ENCODE results near the gene SLC29A3.
"Not testable (repeated sequence)": the region's sequence is repeated elsewhere in the genome, so short reads cannot be mapped to it uniquely, and the experiment has no call there.

The SLC29A3 gene

DNA sequence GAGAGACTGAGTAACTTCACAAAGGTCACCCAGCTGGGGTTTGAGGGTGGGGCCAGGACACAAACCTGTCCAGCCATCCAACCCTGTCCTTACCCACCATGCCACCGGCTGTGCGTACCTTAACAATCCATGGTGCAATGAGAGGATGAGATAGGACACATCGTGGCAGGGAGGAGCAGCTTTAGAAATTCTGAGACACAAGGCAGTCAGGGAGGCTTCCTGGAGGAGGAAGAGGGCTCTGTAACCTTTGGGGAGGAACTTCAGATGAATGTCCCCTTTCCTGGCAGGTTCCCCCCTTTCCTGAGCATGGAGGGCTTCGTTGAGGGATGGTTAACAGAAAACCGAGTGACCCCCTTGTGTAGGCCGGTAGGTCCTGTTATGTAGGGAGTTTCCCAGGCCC lies 35.6 kb upstream of the SLC29A3 start:
- in situ Hi-C loops (cut with MboI; ENCODE audit: low sequenced_read_pairs) = loop anchor here (10.0 kb wide), 1 partner anchor 349 kb away; no protein-coding TSS in a partner anchor

DNA sequence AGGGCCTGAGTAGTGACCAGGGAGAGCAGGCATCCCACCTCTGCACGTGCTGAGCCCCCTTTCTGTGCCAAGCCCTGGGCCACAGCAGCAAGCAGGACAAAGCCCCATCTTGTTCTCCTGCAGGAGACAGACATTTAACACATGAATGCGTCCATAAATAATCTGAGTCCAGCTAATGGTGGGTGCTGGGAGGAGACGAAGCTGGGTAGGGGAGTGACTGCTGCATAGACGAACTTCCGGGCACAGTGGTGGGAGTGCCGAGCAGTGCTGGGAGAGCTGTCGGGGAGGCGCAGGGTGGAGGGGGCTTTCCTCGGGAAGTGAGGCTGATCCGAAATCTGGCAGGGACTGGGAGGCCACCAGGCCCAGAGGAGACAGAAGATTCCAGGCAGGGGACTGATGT lies 35.2 kb upstream of the SLC29A3 start:
- in situ Hi-C loops (cut with MboI; ENCODE audit: low sequenced_read_pairs) = loop anchor here (10.0 kb wide), 1 partner anchor 349 kb away; no protein-coding TSS in a partner anchor

GRCh38 chr10:71284544-71285179 lies 34.4 kb upstream of the SLC29A3 start:
- in situ Hi-C loops (cut with MboI; ENCODE audit: low sequenced_read_pairs) = loop anchor here (10.0 kb wide), 1 partner anchor 350 kb away; no protein-coding TSS in a partner anchor

DNA sequence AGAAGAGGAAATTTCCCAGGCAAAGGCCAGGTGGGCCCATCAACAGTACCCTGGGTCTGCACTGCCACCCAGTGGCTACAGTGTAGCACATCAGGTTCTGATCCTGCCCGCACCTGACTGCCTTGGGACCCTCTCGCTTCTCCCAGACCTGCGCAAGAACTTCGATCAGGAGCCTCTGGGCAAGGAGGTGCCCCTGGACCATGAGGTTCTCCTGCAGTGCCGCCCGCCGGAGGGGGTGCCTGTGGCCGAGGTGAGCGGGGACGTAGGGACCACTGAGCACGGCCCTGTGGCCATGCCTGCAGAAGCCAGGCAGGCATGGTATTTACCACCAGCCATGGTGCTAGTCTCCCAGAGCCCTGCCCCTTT lies 33.9 kb upstream of the SLC29A3 start:
- in situ Hi-C loops (cut with MboI; ENCODE audit: low sequenced_read_pairs) = loop anchor here (10.0 kb wide), 1 partner anchor 350 kb away; no protein-coding TSS in a partner anchor

DNA sequence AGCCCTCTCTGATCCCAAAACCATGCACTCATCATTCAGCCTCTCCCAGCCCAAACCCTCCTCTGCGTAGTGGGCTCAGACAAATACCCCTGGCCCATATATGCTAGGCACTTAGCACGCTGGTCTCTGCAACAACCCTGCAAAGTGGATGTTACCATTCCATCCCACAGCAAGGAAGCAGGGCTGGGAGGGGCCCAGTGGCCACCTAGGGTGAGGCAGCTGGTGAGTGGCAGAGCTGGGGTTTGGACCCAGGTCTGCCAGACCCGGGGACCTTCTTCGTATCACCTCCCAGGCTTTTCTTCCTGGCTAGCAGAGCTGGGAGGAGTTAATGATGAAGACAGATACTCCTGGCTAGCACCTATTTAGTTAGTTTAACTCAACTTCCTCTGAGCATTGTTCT lies 33.1 kb upstream of the SLC29A3 start:
- in situ Hi-C loops (cut with MboI; ENCODE audit: low sequenced_read_pairs) = loop anchor here (10.0 kb wide), 1 partner anchor 351 kb away; no protein-coding TSS in a partner anchor

DNA sequence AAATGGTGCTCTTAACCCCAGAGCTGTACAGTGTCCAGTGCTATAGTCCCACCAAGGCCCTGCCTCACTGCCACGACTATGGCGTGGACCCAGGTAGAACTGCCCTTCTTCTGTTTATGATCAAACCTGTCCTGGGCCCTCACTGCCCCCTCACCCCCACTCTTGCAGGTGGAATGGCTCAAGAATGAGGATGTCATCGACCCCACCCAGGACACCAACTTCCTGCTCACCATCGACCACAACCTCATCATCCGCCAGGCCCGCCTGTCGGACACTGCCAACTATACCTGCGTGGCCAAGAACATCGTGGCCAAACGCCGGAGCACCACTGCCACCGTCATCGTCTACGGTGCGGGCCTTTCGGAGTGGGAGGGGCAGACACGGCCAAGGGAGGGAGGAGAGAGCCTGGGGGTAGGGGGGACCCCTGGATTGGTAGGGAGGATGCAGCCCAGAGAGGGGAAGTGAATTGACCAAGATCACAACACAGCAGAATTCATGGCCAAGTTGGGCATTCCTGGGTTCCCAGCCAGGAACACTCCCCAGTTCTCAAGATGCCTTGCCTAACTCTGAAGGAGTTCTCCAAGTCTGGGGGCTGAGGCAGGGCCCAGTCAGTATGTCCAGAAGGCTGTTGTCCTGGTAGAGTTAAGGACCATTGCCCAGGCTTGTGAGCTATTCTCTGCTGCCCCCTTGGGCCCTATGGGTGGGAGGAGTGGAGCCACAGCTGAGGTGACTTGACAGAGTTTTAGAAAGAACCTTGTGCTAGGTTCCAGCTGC lies 32.4 kb upstream of the SLC29A3 start:
- in situ Hi-C loops (cut with MboI; ENCODE audit: low sequenced_read_pairs) = loop anchor here (10.0 kb wide), 1 partner anchor 352 kb away; no protein-coding TSS in a partner anchor

DNA sequence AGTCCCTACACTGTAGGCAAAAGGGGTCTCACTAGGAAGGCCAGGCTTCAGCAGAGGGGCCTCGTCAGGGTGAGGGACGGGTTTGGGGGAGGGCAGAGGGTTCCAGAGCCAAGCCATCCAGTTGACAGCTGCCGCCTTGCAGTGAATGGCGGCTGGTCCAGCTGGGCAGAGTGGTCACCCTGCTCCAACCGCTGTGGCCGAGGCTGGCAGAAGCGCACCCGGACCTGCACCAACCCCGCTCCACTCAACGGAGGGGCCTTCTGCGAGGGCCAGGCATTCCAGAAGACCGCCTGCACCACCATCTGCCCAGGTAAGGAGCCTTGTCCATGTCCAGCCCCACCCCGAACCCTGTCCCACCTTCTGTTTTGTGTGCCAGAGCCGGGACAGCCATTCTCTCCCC lies 31.6 kb upstream of the SLC29A3 start:
- in situ Hi-C loops (cut with MboI; ENCODE audit: low sequenced_read_pairs) = loop anchor here (10.0 kb wide), 1 partner anchor 353 kb away; no protein-coding TSS in a partner anchor

DNA sequence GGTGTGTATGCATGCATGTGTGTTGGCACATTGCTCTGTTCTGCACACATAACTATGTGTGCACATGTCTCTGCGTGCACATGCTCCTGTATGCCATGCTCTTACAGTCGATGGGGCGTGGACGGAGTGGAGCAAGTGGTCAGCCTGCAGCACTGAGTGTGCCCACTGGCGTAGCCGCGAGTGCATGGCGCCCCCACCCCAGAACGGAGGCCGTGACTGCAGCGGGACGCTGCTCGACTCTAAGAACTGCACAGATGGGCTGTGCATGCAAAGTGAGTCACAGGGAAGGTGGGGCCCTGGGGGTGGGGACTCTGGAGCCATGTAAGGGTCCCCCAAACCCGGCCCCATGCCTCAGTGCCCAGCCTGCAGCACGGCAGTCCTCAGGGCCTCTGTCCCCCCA lies 30.6 kb upstream of the SLC29A3 start:
- in situ Hi-C loops (cut with MboI; ENCODE audit: low sequenced_read_pairs) = loop anchor here (10.0 kb wide), 1 partner anchor 354 kb away; no protein-coding TSS in a partner anchor

DNA sequence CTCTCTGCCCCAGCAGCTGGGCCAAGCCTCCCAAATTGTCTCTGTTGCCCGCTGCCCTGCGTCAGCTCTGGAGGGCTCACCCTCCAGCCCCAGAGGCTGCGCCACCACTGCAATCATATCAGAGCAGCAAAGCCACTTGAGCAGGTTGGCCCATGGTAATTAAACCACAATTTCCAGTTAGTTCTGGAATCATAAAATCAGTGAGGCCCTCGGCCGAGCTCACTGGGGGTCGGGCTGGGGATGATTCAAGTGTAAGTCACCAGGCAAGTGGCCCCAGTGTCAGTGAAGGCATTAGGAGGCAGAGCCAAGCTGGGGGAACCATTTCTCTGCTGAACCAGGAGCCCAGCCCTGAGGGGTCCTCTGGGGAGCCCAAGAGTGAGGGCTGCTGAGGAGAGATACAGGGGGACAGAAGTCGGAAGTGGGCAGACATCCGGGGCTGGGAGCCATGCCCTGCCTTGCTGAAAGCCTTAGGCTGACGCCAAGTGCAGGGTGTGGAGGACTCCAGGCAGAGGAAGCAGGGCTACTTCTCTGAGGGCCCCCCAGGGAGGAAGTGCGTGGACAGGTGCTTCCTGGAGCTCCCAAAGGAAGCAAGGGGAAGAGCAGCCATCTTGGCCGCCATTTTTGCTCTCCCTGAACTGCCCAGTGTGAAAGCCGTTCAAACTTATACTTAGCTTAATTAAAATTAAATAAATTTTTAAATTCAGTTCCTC lies 29.5 kb upstream of the SLC29A3 start:
- in situ Hi-C loops (cut with MboI; ENCODE audit: low sequenced_read_pairs) = loop anchor here (10.0 kb wide), 1 partner anchor 355 kb away; no protein-coding TSS in a partner anchor

DNA sequence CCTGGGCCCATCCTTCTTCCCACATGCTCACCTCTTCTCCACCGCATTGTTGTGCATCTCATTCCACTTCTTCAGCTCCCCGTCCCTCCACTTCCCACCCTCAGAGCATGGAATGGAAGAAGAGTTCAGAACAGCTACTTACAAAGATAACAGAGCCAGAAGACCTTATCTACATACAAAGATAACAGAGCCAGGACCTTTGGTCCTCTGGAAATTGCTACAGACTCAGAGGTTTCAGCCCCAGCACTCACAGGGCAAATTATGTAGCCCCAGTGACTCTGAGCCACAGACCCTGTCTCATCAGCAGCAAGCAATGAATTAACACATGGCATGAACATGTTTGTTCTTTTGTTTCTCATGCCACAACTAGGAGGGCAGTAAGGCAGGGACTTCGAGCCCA lies 28.7 kb upstream of the SLC29A3 start:
- in situ Hi-C loops (cut with MboI; ENCODE audit: low sequenced_read_pairs) = no loop called here

GRCh38 chr10:71290806-71291527 lies 28.1 kb upstream of the SLC29A3 start:
- in situ Hi-C loops (cut with MboI; ENCODE audit: low sequenced_read_pairs) = no loop called here

- in situ Hi-C loops (cut with MboI; ENCODE audit: low sequenced_read_pairs) = no loop called here
These were observed 27.5 kb upstream of the SLC29A3 start for GRCh38 chr10:71291528-71291900.

GRCh38 chr10:71292624-71293445 lies 26.2 kb upstream of the SLC29A3 start:
- in situ Hi-C loops (cut with MboI; ENCODE audit: low sequenced_read_pairs) = no loop called here

DNA sequence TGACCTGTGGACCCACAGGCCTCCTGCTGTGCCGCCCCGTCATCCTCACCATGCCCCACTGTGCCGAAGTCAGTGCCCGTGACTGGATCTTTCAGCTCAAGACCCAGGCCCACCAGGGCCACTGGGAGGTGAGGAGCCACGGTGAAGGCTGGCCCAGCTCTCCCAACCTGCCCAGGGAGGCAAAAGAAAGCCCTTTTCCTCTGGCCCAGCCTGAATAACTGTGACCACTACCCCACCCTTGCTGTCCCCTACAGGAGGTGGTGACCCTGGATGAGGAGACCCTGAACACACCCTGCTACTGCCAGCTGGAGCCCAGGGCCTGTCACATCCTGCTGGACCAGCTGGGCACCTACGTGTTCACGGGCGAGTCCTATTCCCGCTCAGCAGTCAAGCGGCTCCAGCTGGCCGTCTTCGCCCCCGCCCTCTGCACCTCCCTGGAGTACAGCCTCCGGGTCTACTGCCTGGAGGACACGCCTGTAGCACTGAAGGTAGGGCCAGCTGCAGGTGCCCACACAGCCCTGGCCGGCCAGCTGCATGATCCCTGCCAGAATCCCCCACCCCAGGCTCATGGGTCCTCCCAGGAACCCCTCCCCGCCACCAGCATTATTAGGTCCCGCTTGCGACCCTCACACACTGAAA lies 25.5 kb upstream of the SLC29A3 start:
- in situ Hi-C loops (cut with MboI; ENCODE audit: low sequenced_read_pairs) = no loop called here

- in situ Hi-C loops (cut with MboI; ENCODE audit: low sequenced_read_pairs) = no loop called here
These were observed 24.9 kb upstream of the SLC29A3 start for GRCh38 chr10:71294091-71294561.

DNA sequence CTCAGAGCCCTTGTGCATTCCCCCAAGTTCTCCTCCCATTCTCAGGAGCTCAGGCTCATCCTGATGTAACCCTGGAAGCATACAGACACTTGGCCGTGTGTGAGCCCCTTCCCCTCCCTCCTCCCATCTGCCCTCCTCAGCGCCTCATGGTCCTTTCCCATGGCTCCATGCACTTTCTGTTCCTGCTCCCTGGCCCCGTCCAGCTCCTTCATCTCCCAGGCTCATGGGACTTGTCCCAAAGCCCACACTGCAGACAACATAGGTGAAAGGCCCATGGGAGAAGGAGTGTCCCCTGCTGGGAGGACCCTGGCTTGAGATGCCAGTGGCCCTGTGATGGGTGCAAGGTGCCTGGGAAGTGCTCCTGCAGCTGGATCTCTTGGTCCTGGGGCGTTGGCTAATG lies 24.2 kb upstream of the SLC29A3 start:
- in situ Hi-C loops (cut with MboI; ENCODE audit: low sequenced_read_pairs) = no loop called here

DNA sequence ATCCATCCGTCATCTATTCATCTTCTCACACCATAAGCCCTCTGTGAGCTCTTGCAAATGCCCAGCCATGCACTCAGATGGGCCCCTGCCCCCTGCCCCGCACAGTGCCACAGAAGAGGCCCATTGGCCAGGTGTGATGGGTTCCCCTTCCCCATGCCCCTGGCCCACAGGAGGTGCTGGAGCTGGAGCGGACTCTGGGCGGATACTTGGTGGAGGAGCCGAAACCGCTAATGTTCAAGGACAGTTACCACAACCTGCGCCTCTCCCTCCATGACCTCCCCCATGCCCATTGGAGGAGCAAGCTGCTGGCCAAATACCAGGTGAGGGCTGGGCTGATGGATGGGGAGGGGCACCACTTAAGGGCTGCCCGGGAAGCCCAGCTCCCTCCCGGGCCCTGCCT lies 23.4 kb upstream of the SLC29A3 start:
- in situ Hi-C loops (cut with MboI; ENCODE audit: low sequenced_read_pairs) = no loop called here

GRCh38 chr10:71296086-71296485 lies 23.0 kb upstream of the SLC29A3 start:
- in situ Hi-C loops (cut with MboI; ENCODE audit: low sequenced_read_pairs) = no loop called here

- in situ Hi-C loops (cut with MboI; ENCODE audit: low sequenced_read_pairs) = not testable (repeated sequence)
These were observed 22.2 kb upstream of the SLC29A3 start for GRCh38 chr10:71296811-71297210.

Data from HL-60/S4 treated with phorbol 12-myristate 13-acetate at 8.2 ng/mL for 4 days and 3 days (cell line).